HepG2 (cell line): ENCODE results near the gene TUBB2B.

Experiments used
- BCL3 ChIP-seq: sonication (generic); formaldehyde crosslinking; IDR thresholded peaks from 2 replicates; pipeline ENCODE4 v1.5.1; 2020; ENCODE audit warnings: mild to moderate bottlenecking, missing genetic modification reagents, moderate library complexity
- CSRNP2 ChIP-seq: sonication (generic); formaldehyde crosslinking; conservative IDR thresholded peaks from 2 replicates; pipeline ENCODE4 v1.8.0; 2022; ENCODE audit warnings: low read depth, missing genetic modification reagents
- GABPA ChIP-seq, 2 experiments: IDR thresholded peaks; 2 replicates each; pipeline ENCODE4 v1.6.1; 2011 to 2016; ENCODE audit warnings: low read depth in 2 of 2, low read length in 1 of 2, missing biosample characterization in 1 of 2, missing genetic modification characterization in 1 of 2
- HES4 ChIP-seq: sonication (generic); formaldehyde crosslinking; IDR thresholded peaks from 2 replicates; pipeline ENCODE4 v1.9.0; 2021; ENCODE audit warnings: mild to moderate bottlenecking, missing genetic modification reagents, borderline replicate concordance
- JUND ChIP-seq: sonication (generic); formaldehyde crosslinking; IDR thresholded peaks from 2 replicates; pipeline ENCODE4 v1.8.0; 2022; ENCODE audit warnings: mild to moderate bottlenecking, missing genetic modification reagents
- MXI1 ChIP-seq: IDR thresholded peaks from 3 replicates; pipeline ENCODE4 v1.6.1; 2012; ENCODE audit warnings: low read depth, low read length, inconsistent platforms, borderline replicate concordance
- RARG ChIP-seq: sonication (generic); formaldehyde crosslinking; IDR thresholded peaks from 2 replicates; pipeline ENCODE4 v1.4.0; 2020; ENCODE audit warnings: low read depth, mild to moderate bottlenecking, missing genetic modification reagents
- TSC22D2 ChIP-seq: sonication (generic); formaldehyde crosslinking; IDR thresholded peaks from 2 replicates; pipeline ENCODE4 v1.5.1; 2020; ENCODE audit warnings: missing genetic modification reagents, mild to moderate bottlenecking, borderline replicate concordance
- USF2 ChIP-seq, 2 experiments: sonication (generic) in 1 of 2; formaldehyde crosslinking in 1 of 2; IDR thresholded peaks; 2 replicates each; pipeline versions ENCODE4 v1.5.1 to v1.6.1; 2011 to 2020; ENCODE audit warnings: borderline replicate concordance in 1 of 2, low read depth in 1 of 2, low read length in 1 of 2, mild to moderate bottlenecking in 1 of 2, missing genetic modification reagents in 1 of 2, moderate library complexity in 1 of 2
- ZNF704 ChIP-seq: sonication (generic); formaldehyde crosslinking; IDR thresholded peaks from 2 replicates; pipeline ENCODE4 v1.8.1; 2023; ENCODE audit warnings: mild to moderate bottlenecking, inconsistent platforms, moderate library complexity, missing genetic modification reagents, borderline replicate concordance

- TF ChIP-seq BCL3 (CRISPR knock-in tag) (no peak), CSRNP2 (no peak), HES4 (no peak), GABPA (IDR thresholded peaks at IDR 0.05; ENCODE audit: low read depth, low read length) (no peak), GABPA (CRISPR knock-in tag; IDR thresholded peaks at IDR 0.05; ENCODE audit: low read depth) (no peak), MXI1 (no peak), USF2 (IDR thresholded peaks at IDR 0.05; ENCODE audit: low read depth, low read length) (no peak), USF2 (CRISPR knock-in tag; IDR thresholded peaks at IDR 0.05; ENCODE audit: borderline replicate concordance) (no peak), RARG (CRISPR knock-in tag) (no peak), ZNF704 (no peak), JUND (CRISPR knock-in tag) (no peak), TSC22D2 (CRISPR knock-in tag) (no peak)
Measured at GRCh38 chr6:3204921-3205320, 22.5 kb downstream of the TUBB2B start.
